H1 (cell line): ENCODE measurements around the gene STX8. TPM values are rescaled to one million over a fixed set of nuclear protein-coding genes. Genes with fewer than 3 reads are reported as not detected.

Source experiments
- CBX5 ChIP-seq: fragments of 300-800, 300-1000 bp; sonication (generic); IDR thresholded peaks from 2 replicates; pipeline ENCODE4 v1.7.1; 2016; ENCODE audit warnings: antibody characterized with exemption, low read length, low read depth
- CREB1 ChIP-seq: IDR thresholded peaks from 2 replicates; pipeline ENCODE4 v1.6.1; 2012; ENCODE audit warnings: inconsistent platforms
- MAX ChIP-seq: IDR thresholded peaks from 2 replicates; pipeline ENCODE4 v1.6.1; 2012; ENCODE audit warnings: inconsistent platforms
- TBP ChIP-seq: IDR thresholded peaks from 2 replicates; pipeline ENCODE4 v1.6.1; 2011; ENCODE audit warnings: low read depth, low read length, improper control_type of control experiment
- polyA plus RNA-seq, 7 experiments: library from polyadenylated mRNA; depleted of rRNA in 3 of 7; stranded (reverse) in 5 of 7; unstranded in 2 of 7; fragments of >200 nt in 5 of 7; fragments of 200-250 nt in 2 of 7; gene quantifications; 1 replicate in 5 of 7; 2 replicates in 1 of 7; 4 replicates in 1 of 7; pipeline versions ENCODE4 v1.2.1 to v1.2.3, GENCODE V29; 2011 to 2013; ENCODE audit warnings: missing spikeins in 2 of 7, mixed read lengths in 2 of 7
- total RNA-seq: library from RNA; stranded (reverse); fragmentation: NEBNext Ultra II Directional; extraction: Animal tissue kit (Norgen Biotek cat#: 25700); gene quantifications from 2 replicates; pipeline ENCODE4 v1.2.1, GENCODE V29; 2021

STX8 gene
- total and polyA plus RNA-seq, 2 of the 8 experiments (the other 6 are each of a cell fraction or from before 2014, with no cell fraction given) = 22.8 to 42.5 TPM

GRCh38 chr17:9249245-9249953, 326.2 kb downstream of the STX8 start (continued):
- TF ChIP-seq TBP (no peak), CBX5 (no peak), MAX (no peak), CREB1 (no peak)
